ENCODE results near the gene HERC6. TPM values are rescaled to one million over a fixed set of nuclear protein-coding genes. Genes with fewer than 3 reads are reported as not detected.

HERC6 gene
- polyA plus RNA-seq, 1 of the 3 experiments (the other 2 are of a cell fraction), result 1.7 TPM

DNA sequence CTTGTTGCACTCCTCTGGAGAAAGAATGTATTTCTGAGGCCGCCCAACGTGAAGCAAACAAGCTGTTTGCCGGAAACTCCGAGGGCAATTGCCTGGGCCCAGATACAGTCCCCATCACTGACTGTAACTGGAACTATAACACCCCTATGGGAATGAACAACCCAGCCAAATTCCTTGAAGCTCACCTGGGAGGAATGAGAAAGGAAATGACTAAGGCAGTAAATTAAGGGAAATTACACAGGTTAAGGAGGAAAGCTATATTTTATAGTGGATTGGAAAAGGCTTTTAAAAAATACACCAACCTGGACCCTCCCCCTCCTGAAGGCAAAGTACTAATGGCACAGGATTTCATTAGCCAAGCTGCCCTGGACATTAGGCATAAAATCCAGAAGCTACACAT is 66.6 kb downstream of the HERC6 start:
- Histone ChIP-seq H3K36me3 (replicated peaks in 1 of 2; ENCODE audit: control insufficient read depth in 1 of 2, insufficient read depth in 2 of 2, low read length in 1 of 2) (no peaks in the 10 kb centered on the region), H3K4me2 (no peak overlapping the region), H3K27me3 (ENCODE audit: insufficient read depth) (no peaks in the 10 kb centered on the region), H3K4me3 (ENCODE audit: low read depth in 2 of 2, low read length in 1 of 2) (no peak overlapping the region), H3K9me2 (no peaks in the 10 kb centered on the region), H3K79me2 (ENCODE audit: insufficient read depth) (no peaks in the 10 kb centered on the region), H2AFZ (ENCODE audit: low read depth) (no peak overlapping the region), H4K20me1 (ENCODE audit: insufficient read depth) (no peaks in the 10 kb centered on the region), H3K27ac (ENCODE audit: low read depth in 2 of 2, low read length in 1 of 2) (no peak overlapping the region), H3K4me1 (ENCODE audit: control insufficient read depth in 1 of 2, insufficient read depth in 2 of 2, low read depth in 1 of 2, low read length in 1 of 2) (no peaks in the 10 kb centered on the region), H3K9me3 (no peaks in the 10 kb centered on the region), H3K9ac (no peak overlapping the region), H3F3A (replicated peaks; ENCODE audit: insufficient read depth) (no peaks in the 10 kb centered on the region)
- DNase-seq, result no peak
- ChIA-PET POLR2A (interaction anchor here (1.8 kb wide), 1 partner anchor 12 kb away, joined by 4 read pairs; the partner anchor contains the start of gene HERC5), CTCF (interaction anchor here (1.2 to 4.2 kb wide), 2 partner anchors 36 to 70 kb away, joined by 3 to 11 read pairs; no protein-coding TSS in a partner anchor)
- TF ChIP-seq JUND (IDR thresholded peaks at IDR 0.05) (no peak), FOXM1 (IDR thresholded peaks at IDR 0.05; ENCODE audit: low read depth) (no peak), RFX5 (IDR thresholded peaks at IDR 0.05; ENCODE audit: low read length) (no peak), NFIC (IDR thresholded peaks at IDR 0.05; ENCODE audit: borderline replicate concordance) (no peak), NRF1 (IDR thresholded peaks at IDR 0.05; ENCODE audit: low read depth, low read length) (no peak), CHD2 (IDR thresholded peaks at IDR 0.05; ENCODE audit: low read length, partially characterized antibody) (no peak), RAD21 (IDR thresholded peaks at IDR 0.05; ENCODE audit: low read length) (no peak), GATA2 (CRISPR knock-in tag; IDR thresholded peaks at IDR 0.05) (no peak)
- WGBS (ENCODE audit: low lambda C conversion rate), result 69% methylated on average over 4 of the region's 4 CpGs

DNA sequence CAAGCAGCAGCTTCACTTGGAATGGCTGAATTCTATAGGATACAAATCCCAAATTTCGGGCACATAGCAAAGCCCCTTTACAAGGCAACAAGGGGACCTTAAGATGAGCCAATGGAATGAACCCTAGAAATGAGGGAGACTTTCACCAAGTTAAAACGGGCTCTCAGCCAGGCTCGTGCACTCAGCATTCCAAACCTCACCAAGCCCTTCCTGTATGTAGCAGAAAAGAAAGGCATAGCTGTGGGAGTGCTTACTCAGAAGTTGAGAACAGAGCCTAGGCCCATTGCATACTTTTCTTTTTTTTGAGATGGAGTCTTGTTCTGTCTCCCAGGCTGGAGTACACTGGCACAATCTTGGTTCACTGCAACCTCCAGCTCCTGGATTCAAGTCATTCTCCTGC is 67.5 kb downstream of the HERC6 start:
- H3F3A ChIP-seq (replicated peaks; ENCODE audit: insufficient read depth), result no peaks in the 10 kb centered on the region
- H3K9me2 ChIP-seq, result no peaks in the 10 kb centered on the region
- H3K27ac ChIP-seq (ENCODE audit: low read depth in 2 of 2, low read length in 1 of 2), result no peak overlapping the region
- H3K4me2 ChIP-seq, result no peak overlapping the region
- H3K27me3 ChIP-seq (ENCODE audit: insufficient read depth), result no peaks in the 10 kb centered on the region
- TF ChIP-seq JUND (IDR thresholded peaks at IDR 0.05) (no peak), EP300 (IDR thresholded peaks at IDR 0.05; ENCODE audit: borderline replicate concordance in 1 of 2, low read depth in 1 of 2, low read length in 1 of 2) (no peak), RCOR1 (IDR thresholded peaks at IDR 0.05; ENCODE audit: low read length) (no peak), SIN3A (IDR thresholded peaks at IDR 0.05; ENCODE audit: borderline replicate concordance, low read depth, low read length) (no peak), CHD2 (IDR thresholded peaks at IDR 0.05; ENCODE audit: low read length, partially characterized antibody) (no peak), TCF12 (IDR thresholded peaks at IDR 0.05) (no peak), MEF2A (IDR thresholded peaks at IDR 0.05; ENCODE audit: borderline replicate concordance, low read depth) (no peak), POLR2AphosphoS5 (IDR thresholded peaks at IDR 0.05; ENCODE audit: low read depth, low read length) (no peak), FOSL2 (IDR thresholded peaks at IDR 0.05; ENCODE audit: borderline replicate concordance, low read depth) (no peak), GATA2 (CRISPR knock-in tag; IDR thresholded peaks at IDR 0.05) (no peak), NRF1 (IDR thresholded peaks at IDR 0.05; ENCODE audit: low read depth, low read length) (no peak), SMC3 (IDR thresholded peaks at IDR 0.05; ENCODE audit: low read depth, low read length) (no peak), GABPA (IDR thresholded peaks at IDR 0.05; ENCODE audit: low read depth) (no peak), FOXJ3 (CRISPR knock-in tag; IDR thresholded peaks at IDR 0.05) (no peak)
- TF ChIP-seq, protein P1, sequence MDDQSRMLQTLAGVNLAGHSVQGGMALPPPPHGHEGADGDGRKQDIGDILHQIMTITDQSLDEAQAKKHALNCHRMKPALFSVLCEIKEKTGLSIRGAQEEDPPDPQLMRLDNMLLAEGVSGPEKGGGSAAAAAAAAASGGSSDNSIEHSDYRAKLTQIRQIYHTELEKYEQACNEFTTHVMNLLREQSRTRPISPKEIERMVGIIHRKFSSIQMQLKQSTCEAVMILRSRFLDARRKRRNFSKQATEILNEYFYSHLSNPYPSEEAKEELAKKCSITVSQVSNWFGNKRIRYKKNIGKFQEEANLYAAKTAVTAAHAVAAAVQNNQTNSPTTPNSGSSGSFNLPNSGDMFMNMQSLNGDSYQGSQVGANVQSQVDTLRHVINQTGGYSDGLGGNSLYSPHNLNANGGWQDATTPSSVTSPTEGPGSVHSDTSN (IDR thresholded peaks at IDR 0.05), result no peak
- TF ChIP-seq, protein P2, sequence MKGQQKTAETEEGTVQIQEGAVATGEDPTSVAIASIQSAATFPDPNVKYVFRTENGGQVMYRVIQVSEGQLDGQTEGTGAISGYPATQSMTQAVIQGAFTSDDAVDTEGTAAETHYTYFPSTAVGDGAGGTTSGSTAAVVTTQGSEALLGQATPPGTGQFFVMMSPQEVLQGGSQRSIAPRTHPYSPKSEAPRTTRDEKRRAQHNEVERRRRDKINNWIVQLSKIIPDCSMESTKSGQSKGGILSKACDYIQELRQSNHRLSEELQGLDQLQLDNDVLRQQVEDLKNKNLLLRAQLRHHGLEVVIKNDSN (IDR thresholded peaks at IDR 0.05; ENCODE audit: borderline replicate concordance, low read depth), result no peak
- TF ChIP-seq, protein P3, sequence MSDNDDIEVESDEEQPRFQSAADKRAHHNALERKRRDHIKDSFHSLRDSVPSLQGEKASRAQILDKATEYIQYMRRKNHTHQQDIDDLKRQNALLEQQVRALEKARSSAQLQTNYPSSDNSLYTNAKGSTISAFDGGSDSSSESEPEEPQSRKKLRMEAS (IDR thresholded peaks at IDR 0.05; ENCODE audit: low read depth), result no peak
- H3K36me3 ChIP-seq (replicated peaks in 1 of 2; ENCODE audit: control insufficient read depth in 1 of 2, insufficient read depth in 2 of 2, low read length in 1 of 2), result no peaks in the 10 kb centered on the region
- no peaks in the 10 kb centered on the region for H3K9me3 ChIP-seq
- CTCF ChIA-PET, result interaction anchor here (1.2 to 4.2 kb wide), 3 partner anchors 35 to 77 kb away, joined by 3 to 11 read pairs (median 3); no protein-coding TSS in a partner anchor
- WGBS (ENCODE audit: low lambda C conversion rate), result 62% methylated on average over 3 of the region's 3 CpGs
- no peak overlapping the region for H3K9ac ChIP-seq
- POLR2A ChIA-PET, result interaction anchor here (1.8 kb wide), 1 partner anchor 11 kb away, joined by 4 read pairs; the partner anchor contains the start of gene HERC5
- no peaks in the 10 kb centered on the region for H4K20me1 ChIP-seq (ENCODE audit: insufficient read depth)
- no peak overlapping the region for H3K4me3 ChIP-seq (ENCODE audit: low read depth in 2 of 2, low read length in 1 of 2)
- no peaks in the 10 kb centered on the region for H3K4me1 ChIP-seq (ENCODE audit: control insufficient read depth in 1 of 2, insufficient read depth in 2 of 2, low read depth in 1 of 2, low read length in 1 of 2)
- H2AFZ ChIP-seq (ENCODE audit: low read depth), result no peak overlapping the region
- no peaks in the 10 kb centered on the region for H3K79me2 ChIP-seq (ENCODE audit: insufficient read depth)
- DNase-seq, result no peak
